Activated T-helper 17 cell treated with anti-CD3 and anti-CD28 coated beads, Interleukin-2, amount 50 U/mL, for 72 hours (primary cell): ENCODE data around the gene ATP8B2. TPM values are rescaled to one million over a fixed set of nuclear protein-coding genes. Genes with fewer than 3 reads are reported as not detected.
A peak's percentile ranks its signal among the peaks of the same experiment; 100 is the strongest.

Experiments
- ATAC-seq: fragments of 150-1000 bp; cut with Tn5 transposase; replicated peaks from 2 replicates; pipeline ENCODE4 v1.10.0; 2021; ENCODE audit warnings: mild to moderate bottlenecking, moderate library complexity
- H3K27ac Mint-ChIP-seq: one replicate; pipeline ENCODE4 v1.8.0; 2022; ENCODE audit warnings: mixed read lengths
- H3K27me3 Mint-ChIP-seq: one replicate; pipeline ENCODE4 v1.8.0; 2022; ENCODE audit warnings: mixed read lengths
- H3K36me3 Mint-ChIP-seq: one replicate; pipeline ENCODE4 v1.8.0; 2022; ENCODE audit warnings: low read depth, mild to moderate bottlenecking, mixed read lengths
- H3K4me1 Mint-ChIP-seq: one replicate; pipeline ENCODE4 v1.8.0; 2022; ENCODE audit warnings: mixed read lengths
- H3K4me3 Mint-ChIP-seq: one replicate; pipeline ENCODE4 v1.8.0; 2022; ENCODE audit warnings: mild to moderate bottlenecking, mixed read lengths
- H3K9me3 Mint-ChIP-seq: one replicate; pipeline ENCODE4 v1.8.0; 2022; ENCODE audit warnings: mixed read lengths
- total RNA-seq, 2 donors: library from RNA; stranded (reverse); gene quantifications; one replicate each; pipeline ENCODE4 v1.2.3, GENCODE V29; 2022

ATP8B2 gene
- total RNA-seq, 2 donors from 2014 or later: 64.3 to 69.0 TPM

DNA sequence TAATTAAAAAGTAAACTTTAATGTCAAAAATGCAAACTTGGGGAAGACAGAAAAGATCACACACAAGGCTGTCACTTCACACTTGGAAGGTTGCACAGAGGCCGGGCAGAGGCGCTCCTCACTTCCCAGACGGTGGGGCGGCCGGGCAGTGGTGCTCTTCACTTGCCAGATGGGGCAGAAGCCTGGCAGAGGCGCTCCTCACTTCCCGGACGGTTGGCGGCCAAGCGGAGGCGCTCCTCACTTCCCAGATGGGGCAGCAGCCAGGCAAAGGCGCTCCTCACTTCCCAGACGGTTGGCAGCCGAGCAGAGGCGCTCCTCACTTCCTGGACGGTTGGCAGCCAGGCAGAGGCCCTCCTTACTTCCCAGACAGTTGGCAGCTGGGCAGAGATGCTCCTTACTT is 54.0 kb downstream of the ATP8B2 start:
- H3K27ac Mint-ChIP-seq: no peak overlapping the region
- ATAC-seq: no peak
- no peaks in the 10 kb centered on the region for H3K27me3 Mint-ChIP-seq
- H3K36me3 Mint-ChIP-seq: no peaks in the 10 kb centered on the region
- no peak overlapping the region for H3K4me3 Mint-ChIP-seq
- no peaks in the 10 kb centered on the region for H3K9me3 Mint-ChIP-seq
- no peaks in the 10 kb centered on the region for H3K4me1 Mint-ChIP-seq

DNA sequence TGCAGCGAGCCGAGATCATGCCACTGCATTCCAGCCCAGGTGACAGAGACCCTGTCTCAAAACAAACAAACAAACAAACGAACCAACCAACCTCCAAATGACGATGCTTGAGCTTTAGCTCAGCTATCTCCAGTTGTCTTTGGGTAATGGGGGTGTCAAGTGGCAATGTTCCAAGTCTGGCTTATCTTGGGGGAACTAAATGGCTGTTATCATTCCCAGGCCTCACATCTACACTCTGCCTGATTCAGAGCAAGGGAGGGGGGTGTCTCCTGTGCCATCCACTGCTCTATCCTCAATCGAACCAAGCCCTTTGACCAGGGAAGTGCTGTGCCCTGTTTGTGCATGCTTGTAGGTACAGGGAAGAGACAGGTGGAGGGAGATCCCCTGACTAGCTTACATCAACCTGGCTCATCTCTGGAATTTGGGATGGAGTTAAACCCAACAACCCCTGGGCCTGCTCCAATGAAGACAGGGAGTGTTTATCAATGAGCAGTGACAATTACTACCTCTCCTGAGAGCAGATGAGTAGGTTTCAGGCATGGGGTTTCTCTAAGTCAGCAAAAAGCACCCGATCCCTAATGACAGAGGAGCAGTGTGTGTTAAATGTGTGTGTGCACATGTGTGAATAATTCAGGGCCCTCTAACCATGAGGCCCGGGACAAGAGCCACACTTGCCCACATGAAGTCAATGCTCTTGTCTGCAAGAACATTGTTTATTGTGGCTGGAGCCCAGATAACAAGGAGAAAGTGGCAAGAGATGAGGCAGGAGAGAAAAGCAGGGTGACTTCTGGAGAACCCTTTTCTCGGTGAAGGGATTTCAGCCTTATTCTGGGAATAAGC is 59.5 kb downstream of the ATP8B2 start:
- no peaks in the 10 kb centered on the region for H3K36me3 Mint-ChIP-seq
- peak overlapping the region; percentile 81 for H3K27ac Mint-ChIP-seq
- H3K9me3 Mint-ChIP-seq: no peaks in the 10 kb centered on the region
- peaks cover 19% of the 10 kb centered on the region for H3K4me1 Mint-ChIP-seq
- no peaks in the 10 kb centered on the region for H3K27me3 Mint-ChIP-seq
- no peak for ATAC-seq
- peak overlapping the region; percentile 77 for H3K4me3 Mint-ChIP-seq

DNA sequence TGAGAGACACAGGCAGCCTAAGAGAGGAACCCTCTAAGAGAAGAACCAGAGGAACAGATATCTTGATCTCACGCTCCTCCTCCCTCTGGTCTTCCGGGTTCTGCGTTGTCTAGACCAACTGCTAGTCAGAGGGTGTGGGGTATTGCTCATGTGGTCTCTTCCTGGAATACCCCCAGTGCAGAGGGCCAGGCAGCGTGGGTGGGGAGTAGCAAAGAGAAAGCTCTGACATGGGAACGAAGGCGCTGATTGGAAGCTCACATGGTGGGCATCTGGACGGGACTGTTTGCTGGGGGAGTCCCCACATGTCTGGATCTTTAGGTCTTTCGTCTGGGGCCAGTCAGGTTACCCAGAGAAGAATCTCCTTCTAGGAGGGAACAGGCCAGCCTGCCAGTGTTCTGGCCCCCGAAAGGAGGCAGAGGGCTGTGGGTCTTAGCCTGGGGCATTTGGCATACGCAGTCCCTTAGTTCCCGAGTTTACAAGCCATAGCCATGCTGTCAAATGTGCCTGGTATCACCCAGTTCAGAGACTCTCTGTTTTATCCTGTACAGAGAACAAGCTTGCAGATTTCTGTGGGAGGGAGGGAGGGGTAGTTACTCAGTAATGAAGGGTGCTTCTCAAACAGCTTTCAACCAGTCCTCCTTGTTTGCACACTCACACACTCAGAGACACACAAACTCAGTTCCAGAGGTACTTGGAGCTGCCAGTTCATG is 61.5 kb downstream of the ATP8B2 start:
- Mint-ChIP-seq H3K4me3 (peak overlapping the region; percentile 77), H3K9me3 (no peaks in the 10 kb centered on the region), H3K36me3 (no peaks in the 10 kb centered on the region), H3K27me3 (no peaks in the 10 kb centered on the region), H3K4me1 (peaks cover 19% of the 10 kb centered on the region), H3K27ac (peak overlapping the region; percentile 81)
- peak; percentile 95 for ATAC-seq

DNA sequence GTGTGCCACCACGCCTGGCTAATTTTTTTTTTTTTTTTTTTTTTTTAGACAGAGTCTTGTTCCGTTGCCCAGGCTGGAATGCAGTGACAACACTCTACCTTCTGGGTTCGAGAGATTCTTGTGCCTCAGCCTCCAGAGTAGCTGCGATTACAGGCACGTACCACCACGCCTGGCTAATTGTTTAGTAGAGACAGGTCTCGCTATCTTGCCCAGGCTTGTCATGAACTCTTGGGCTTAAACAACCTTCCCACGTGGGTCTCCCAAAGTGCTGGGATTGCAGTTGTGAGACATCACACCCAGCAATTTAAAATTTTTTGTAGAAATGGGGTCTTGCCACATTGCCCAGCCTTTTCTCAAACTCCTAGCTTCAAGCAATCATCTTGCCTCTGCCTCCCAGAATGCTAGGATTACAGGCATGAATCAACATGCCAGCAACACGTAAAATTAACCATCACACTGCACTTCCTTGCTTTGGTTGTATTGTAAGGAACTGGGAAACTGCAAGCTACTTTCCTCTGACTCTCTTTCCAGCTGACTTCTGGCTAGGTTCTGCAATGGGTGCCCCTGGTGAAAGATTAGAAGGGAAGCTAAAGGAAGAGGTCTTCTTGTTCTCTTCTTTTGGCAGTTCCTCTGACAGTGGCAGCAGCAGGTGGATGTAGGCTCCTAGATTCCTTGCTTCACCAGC is 65.9 kb downstream of the ATP8B2 start:
- Mint-ChIP-seq H3K4me1 (peaks cover 10% of the 10 kb centered on the region), H3K36me3 (no peaks in the 10 kb centered on the region), H3K9me3 (peaks cover 3% of the 10 kb centered on the region), H3K4me3 (no peak overlapping the region), H3K27ac (no peak overlapping the region), H3K27me3 (no peaks in the 10 kb centered on the region)
- no peak for ATAC-seq

DNA sequence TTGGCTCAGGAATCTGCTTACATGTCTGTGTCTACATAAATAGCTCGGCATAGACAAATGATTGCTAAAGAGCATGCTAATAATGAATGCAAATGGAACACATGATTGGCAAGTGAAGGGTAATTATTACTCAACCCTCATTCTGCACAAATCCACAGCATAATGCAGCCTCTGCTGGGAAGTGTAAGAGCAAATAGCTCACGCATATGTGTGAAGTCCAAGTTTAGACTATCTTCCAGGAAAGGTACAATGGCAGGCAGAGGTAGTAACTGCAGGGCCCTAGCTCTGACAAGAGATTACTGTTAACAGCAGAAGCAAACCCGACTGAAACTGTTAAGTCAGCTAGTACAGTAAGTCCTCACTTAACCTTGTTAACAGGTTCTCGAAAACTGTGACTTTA is 72.8 kb downstream of the ATP8B2 start:
- H3K27me3 Mint-ChIP-seq: no peaks in the 10 kb centered on the region
- H3K27ac Mint-ChIP-seq: peak overlapping the region; percentile 98
- H3K4me3 Mint-ChIP-seq: peak overlapping the region; percentile 92
- H3K4me1 Mint-ChIP-seq: peaks cover 26% of the 10 kb centered on the region
- peak; percentile 80 for ATAC-seq
- H3K9me3 Mint-ChIP-seq: peaks cover 4% of the 10 kb centered on the region
- H3K36me3 Mint-ChIP-seq: peaks cover 5% of the 10 kb centered on the region

DNA sequence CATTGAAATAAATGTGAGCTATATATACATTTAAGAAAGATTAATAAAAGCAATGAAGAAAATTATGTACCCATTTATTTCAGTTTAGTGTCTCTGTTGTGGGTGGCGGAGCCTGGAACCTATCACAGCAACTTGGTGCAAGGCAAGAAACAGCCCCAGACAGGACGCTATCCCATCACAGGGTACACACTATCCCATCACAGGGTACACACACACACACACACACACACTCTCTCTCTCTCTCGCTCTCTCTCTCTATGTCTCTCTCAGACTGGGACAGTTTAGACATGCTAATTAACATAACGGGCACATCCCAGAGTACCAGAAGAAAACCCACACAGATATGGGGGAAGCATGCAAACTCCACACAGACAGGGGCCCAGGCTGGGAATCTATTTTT is 73.4 kb downstream of the ATP8B2 start:
- peaks cover 4% of the 10 kb centered on the region for H3K9me3 Mint-ChIP-seq
- ATAC-seq: peak; percentile 60
- peaks cover 5% of the 10 kb centered on the region for H3K36me3 Mint-ChIP-seq
- H3K27me3 Mint-ChIP-seq: no peaks in the 10 kb centered on the region
- H3K4me3 Mint-ChIP-seq: peak overlapping the region; percentile 92
- H3K4me1 Mint-ChIP-seq: peaks cover 31% of the 10 kb centered on the region
- H3K27ac Mint-ChIP-seq: peak overlapping the region; percentile 98

DNA sequence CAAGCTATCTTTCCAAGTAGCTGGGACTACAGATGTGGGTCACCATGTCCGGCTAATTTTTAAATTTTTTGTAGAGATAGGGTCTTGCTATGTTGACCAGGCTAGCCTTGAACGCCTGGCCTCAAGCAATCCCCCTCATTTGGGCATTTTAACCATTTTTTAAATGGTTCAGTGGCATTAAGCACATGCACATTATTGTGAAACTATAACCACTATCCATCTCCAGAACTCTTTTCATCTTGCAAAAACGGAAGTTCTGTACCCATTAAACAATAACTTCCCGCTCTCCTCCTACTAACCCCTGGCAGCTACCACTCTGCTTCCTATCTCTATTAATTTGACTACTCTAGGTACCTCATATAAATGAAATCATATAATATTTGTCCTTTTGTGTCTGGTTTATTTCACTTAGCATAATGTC is 75.1 kb downstream of the ATP8B2 start:
- Mint-ChIP-seq H3K4me1 (peaks cover 38% of the 10 kb centered on the region), H3K27me3 (no peaks in the 10 kb centered on the region)

More for the DNA sequence above, 75.1 kb downstream of the ATP8B2 start:
- ATAC-seq: no peak
- Mint-ChIP-seq H3K9me3 (peaks cover 4% of the 10 kb centered on the region), H3K36me3 (peaks cover 5% of the 10 kb centered on the region), H3K27ac (peak overlapping the region; percentile 14), H3K4me3 (peak overlapping the region; percentile 35)

Other genes starting within 250 kb of the ATP8B2 start
- under 1 TPM; 0.04 to 0.24 TPM for gene NUP210L, start 170.5 kb upstream of the ATP8B2 start, total RNA-seq
- gene TPM3, start 133.4 kb upstream of the ATP8B2 start, total RNA-seq: 100 to 1,000 TPM; 370 to 607 TPM
- gene CFAP141, start 119.2 kb upstream of the ATP8B2 start, total RNA-seq: not detected
- gene UBAP2L, start 104.6 kb upstream of the ATP8B2 start, total RNA-seq: 100 to 1,000 TPM; 237 to 249 TPM
- gene HAX1, start 52.9 kb upstream of the ATP8B2 start, total RNA-seq: 100 to 1,000 TPM; 127 to 132 TPM
- gene AQP10, start 4.4 kb upstream of the ATP8B2 start, total RNA-seq: not detected
- 10 to 100 TPM; 38.2 to 41.2 TPM for gene IL6R, start 79.8 kb downstream of the ATP8B2 start, total RNA-seq
- gene TDRD10, start 176.7 kb downstream of the ATP8B2 start, total RNA-seq: not detected
- gene SHE, start 176.9 kb downstream of the ATP8B2 start, total RNA-seq: under 1 TPM in 1 of 2 donors, not detected in 1; 0.03 TPM
- gene UBE2Q1, start 233.1 kb downstream of the ATP8B2 start, total RNA-seq: 100 to 1,000 TPM in 1 of 2 donors, 10 to 100 TPM in 1; 91.6 to 118 TPM
- under 1 TPM in 1 of 2 donors, not detected in 1; 0.05 TPM for gene CHRNB2, start 242.3 kb downstream of the ATP8B2 start, total RNA-seq